ENCODE results near the gene KIF1B.

The KIF1B gene

GRCh38 chr1:10179406-10180091, 30.8 kb upstream of the KIF1B start:
- ChIA-PET CTCF (no interaction called here), POLR2A (no interaction called here)
- no peak for DNase-seq (ENCODE audit: extremely low spot score)
- TF ChIP-seq SP1 (IDR thresholded peaks at IDR 0.05) (no peak), ARNT (IDR thresholded peaks at IDR 0.05) (no peak), HDGF (IDR thresholded peaks at IDR 0.05; ENCODE audit: borderline replicate concordance) (no peak), BHLHE40 (IDR thresholded peaks at IDR 0.05; ENCODE audit: borderline replicate concordance) (no peak), FOXM1 (IDR thresholded peaks at IDR 0.05; ENCODE audit: borderline replicate concordance) (no peak), ELF4 (IDR thresholded peaks at IDR 0.05) (no peak), FOXA1 (IDR thresholded peaks at IDR 0.05) (no peak), FOXK2 (IDR thresholded peaks at IDR 0.05) (no peak), L3MBTL2 (conservative IDR thresholded peaks at IDR 0.05) (no peak), PKNOX1 (IDR thresholded peaks at IDR 0.05) (no peak), CTBP1 (IDR thresholded peaks at IDR 0.05; ENCODE audit: borderline replicate concordance) (no peak), ZNF384 (IDR thresholded peaks at IDR 0.05) (no peak), SUZ12 (IDR thresholded peaks at IDR 0.05) (no peak), TARDBP (IDR thresholded peaks at IDR 0.05) (no peak), NFRKB (IDR thresholded peaks at IDR 0.05) (no peak)

- POLR2A ChIA-PET, result no interaction called here
- no peak for DNase-seq (ENCODE audit: extremely low spot score)
- CTCF ChIA-PET, result no interaction called here
- TF ChIP-seq FOXK2 (IDR thresholded peaks at IDR 0.05), result no peak
- TF ChIP-seq HDGF (IDR thresholded peaks at IDR 0.05; ENCODE audit: borderline replicate concordance), result no peak
- no peak for TF ChIP-seq LEF1 (IDR thresholded peaks at IDR 0.05; ENCODE audit: borderline replicate concordance)
- no peak for TF ChIP-seq FOXM1 (IDR thresholded peaks at IDR 0.05; ENCODE audit: borderline replicate concordance)
- no peak for TF ChIP-seq CTBP1 (IDR thresholded peaks at IDR 0.05; ENCODE audit: borderline replicate concordance)
- no peak for TF ChIP-seq PKNOX1 (IDR thresholded peaks at IDR 0.05)
- TF ChIP-seq BHLHE40 (IDR thresholded peaks at IDR 0.05; ENCODE audit: borderline replicate concordance), result no peak
- no peak for TF ChIP-seq ELF4 (IDR thresholded peaks at IDR 0.05)
Measured at GRCh38 chr1:10181154-10181553, 29.2 kb upstream of the KIF1B start.

- ChIA-PET CTCF (no interaction called here), POLR2A (no interaction called here)
- TF ChIP-seq SUZ12 (IDR thresholded peaks at IDR 0.05) (no peak), L3MBTL2 (conservative IDR thresholded peaks at IDR 0.05) (no peak), HDGF (IDR thresholded peaks at IDR 0.05; ENCODE audit: borderline replicate concordance) (no peak), FOXK2 (IDR thresholded peaks at IDR 0.05) (no peak), CTBP1 (IDR thresholded peaks at IDR 0.05; ENCODE audit: borderline replicate concordance) (no peak), BHLHE40 (IDR thresholded peaks at IDR 0.05; ENCODE audit: borderline replicate concordance) (no peak)
Measured at GRCh38 chr1:10185759-10186158, 24.6 kb upstream of the KIF1B start.

GRCh38 chr1:10186331-10187025, 23.9 kb upstream of the KIF1B start:
- TF ChIP-seq SUZ12 (IDR thresholded peaks at IDR 0.05), result no peak
- no peak for TF ChIP-seq BHLHE40 (IDR thresholded peaks at IDR 0.05; ENCODE audit: borderline replicate concordance)
- no peak for TF ChIP-seq FOXM1 (IDR thresholded peaks at IDR 0.05; ENCODE audit: borderline replicate concordance)
- TF ChIP-seq ZNF384 (IDR thresholded peaks at IDR 0.05), result no peak
- no peak for TF ChIP-seq PKNOX1 (IDR thresholded peaks at IDR 0.05)
- no peak for TF ChIP-seq NFRKB (IDR thresholded peaks at IDR 0.05)
- no peak for TF ChIP-seq FOXK2 (IDR thresholded peaks at IDR 0.05)
- no peak for TF ChIP-seq ELF4 (IDR thresholded peaks at IDR 0.05)
- no peak for TF ChIP-seq HDGF (IDR thresholded peaks at IDR 0.05; ENCODE audit: borderline replicate concordance)
- TF ChIP-seq CTBP1 (IDR thresholded peaks at IDR 0.05; ENCODE audit: borderline replicate concordance), result no peak
- no peak for TF ChIP-seq FOXA1 (IDR thresholded peaks at IDR 0.05)
- POLR2A ChIA-PET, result no interaction called here
- CTCF ChIA-PET, result no interaction called here
- no peak for DNase-seq (ENCODE audit: extremely low spot score)

More at GRCh38 chr1:10185759-10186158, 24.6 kb upstream of the KIF1B start:
- no peak for DNase-seq (ENCODE audit: extremely low spot score)

GRCh38 chr1:10187026-10187334, 23.4 kb upstream of the KIF1B start:
- DNase-seq (ENCODE audit: extremely low spot score), result no peak
- no peak for TF ChIP-seq SUZ12 (IDR thresholded peaks at IDR 0.05)
- TF ChIP-seq NFRKB (IDR thresholded peaks at IDR 0.05), result no peak
- no peak for TF ChIP-seq FOXK2 (IDR thresholded peaks at IDR 0.05)
- TF ChIP-seq FOXM1 (IDR thresholded peaks at IDR 0.05; ENCODE audit: borderline replicate concordance), result no peak
- TF ChIP-seq ZNF384 (IDR thresholded peaks at IDR 0.05), result no peak
- no peak for TF ChIP-seq ARNT (IDR thresholded peaks at IDR 0.05)
- no peak for TF ChIP-seq SP1 (IDR thresholded peaks at IDR 0.05)
- TF ChIP-seq TARDBP (IDR thresholded peaks at IDR 0.05), result no peak
- TF ChIP-seq LEF1 (IDR thresholded peaks at IDR 0.05; ENCODE audit: borderline replicate concordance), result no peak
- ChIA-PET POLR2A (no interaction called here), CTCF (no interaction called here)

GRCh38 chr1:10188133-10188650, 22.2 kb upstream of the KIF1B start:
- DNase-seq (ENCODE audit: extremely low spot score), result no peak
- ChIA-PET POLR2A (no interaction called here), CTCF (no interaction called here)
- TF ChIP-seq FOXK2 (IDR thresholded peaks at IDR 0.05), result no peak
- TF ChIP-seq ZNF384 (IDR thresholded peaks at IDR 0.05), result no peak
- TF ChIP-seq L3MBTL2 (conservative IDR thresholded peaks at IDR 0.05), result no peak
- no peak for TF ChIP-seq ARNT (IDR thresholded peaks at IDR 0.05)
- TF ChIP-seq FOXM1 (IDR thresholded peaks at IDR 0.05; ENCODE audit: borderline replicate concordance), result no peak
- no peak for TF ChIP-seq SUZ12 (IDR thresholded peaks at IDR 0.05)
- TF ChIP-seq BHLHE40 (IDR thresholded peaks at IDR 0.05; ENCODE audit: borderline replicate concordance), result no peak
- no peak for TF ChIP-seq PKNOX1 (IDR thresholded peaks at IDR 0.05)
- no peak for TF ChIP-seq NFRKB (IDR thresholded peaks at IDR 0.05)
- TF ChIP-seq SP1 (IDR thresholded peaks at IDR 0.05), result no peak
- no peak for TF ChIP-seq LEF1 (IDR thresholded peaks at IDR 0.05; ENCODE audit: borderline replicate concordance)
- no peak for TF ChIP-seq TARDBP (IDR thresholded peaks at IDR 0.05)
